IPS-11a (cell line): ENCODE measurements around the gene FHOD3.

Experiments used
- H3K4me3 ChIP-seq: one replicate; pipeline ENCODE4 v1.5.1; 2013; ENCODE audit warnings: low read depth, low read length, control low read depth

Gene FHOD3

DNA sequence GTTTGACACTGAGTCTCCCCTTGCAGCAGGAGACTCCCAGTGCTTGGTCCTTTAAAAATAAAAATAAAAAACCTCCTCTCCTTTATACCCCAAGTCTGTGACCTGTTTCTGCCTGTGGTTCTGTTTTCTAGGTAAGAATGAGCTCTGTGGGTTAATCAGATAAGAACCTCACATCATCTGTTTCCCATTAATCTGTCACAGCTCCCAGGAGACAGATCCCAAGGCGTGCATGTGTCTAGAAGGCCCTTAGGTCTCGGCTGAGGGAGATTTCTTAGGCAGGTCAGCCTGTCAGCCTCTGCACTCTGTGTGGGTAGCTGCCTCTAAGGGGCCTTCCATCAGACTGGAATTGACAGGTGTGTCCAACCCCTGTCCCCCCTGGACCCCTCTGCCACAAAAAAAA, 80.7 kb downstream of the FHOD3 start:
- no peak overlapping the region for H3K4me3 ChIP-seq

DNA sequence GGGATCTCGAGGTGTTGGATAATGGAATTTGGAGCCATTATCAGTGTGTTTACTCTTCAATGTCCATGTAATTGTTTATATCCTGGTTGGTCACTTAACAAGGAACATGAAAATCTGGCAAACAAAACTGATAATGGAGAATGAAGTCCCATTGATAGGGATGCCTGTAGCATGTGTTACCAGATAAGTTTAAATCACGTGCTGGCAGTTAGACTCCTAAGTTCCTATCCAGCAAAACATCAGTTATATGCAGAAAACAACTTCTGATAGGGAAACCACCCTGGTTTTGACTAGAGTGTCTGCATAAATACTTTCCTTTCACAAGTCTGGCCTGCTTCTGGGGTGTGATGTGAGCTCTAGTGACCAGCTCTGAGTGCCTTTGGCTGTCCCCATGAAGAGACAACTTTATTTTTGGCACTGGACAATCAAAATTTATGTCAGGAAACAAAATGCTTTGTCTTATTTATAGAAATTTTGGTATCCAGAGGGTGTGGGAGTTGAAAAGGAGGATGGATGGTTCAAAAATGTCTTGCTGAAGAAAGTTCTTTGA, 82.0 kb downstream of the FHOD3 start:
- no peak overlapping the region for H3K4me3 ChIP-seq

DNA sequence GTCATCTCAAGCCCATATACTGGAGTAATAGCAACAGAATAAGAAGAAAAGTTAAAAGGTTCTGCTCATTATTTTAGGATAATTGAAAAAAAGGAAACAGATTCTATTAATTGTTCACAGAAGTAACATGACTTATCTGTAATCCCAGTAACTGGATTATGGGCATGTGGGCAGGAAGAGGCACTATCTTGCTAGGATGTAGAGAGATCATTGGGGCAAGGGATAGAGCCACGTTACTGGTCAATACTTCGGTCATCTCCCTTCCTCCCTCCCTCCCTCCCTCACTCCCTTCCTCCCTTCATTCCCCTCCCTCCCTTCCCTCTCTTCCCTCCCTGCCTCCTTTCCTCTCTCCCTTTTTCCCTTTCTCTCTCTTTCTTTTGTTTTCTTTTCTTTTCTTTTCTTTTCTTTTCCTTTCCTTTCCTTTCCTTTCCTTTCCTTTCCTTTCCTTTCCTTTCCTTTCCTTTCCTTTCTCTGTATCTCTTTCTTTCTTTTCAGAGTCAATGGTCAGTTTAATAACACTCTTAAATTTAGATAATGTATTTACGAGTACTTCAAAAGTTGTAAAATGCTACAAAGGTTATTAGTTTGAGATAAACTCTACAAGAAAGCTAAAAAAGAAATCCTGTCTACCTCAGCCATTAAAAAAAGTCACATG, 82.8 kb downstream of the FHOD3 start:
- H3K4me3 ChIP-seq: no peak overlapping the region

DNA sequence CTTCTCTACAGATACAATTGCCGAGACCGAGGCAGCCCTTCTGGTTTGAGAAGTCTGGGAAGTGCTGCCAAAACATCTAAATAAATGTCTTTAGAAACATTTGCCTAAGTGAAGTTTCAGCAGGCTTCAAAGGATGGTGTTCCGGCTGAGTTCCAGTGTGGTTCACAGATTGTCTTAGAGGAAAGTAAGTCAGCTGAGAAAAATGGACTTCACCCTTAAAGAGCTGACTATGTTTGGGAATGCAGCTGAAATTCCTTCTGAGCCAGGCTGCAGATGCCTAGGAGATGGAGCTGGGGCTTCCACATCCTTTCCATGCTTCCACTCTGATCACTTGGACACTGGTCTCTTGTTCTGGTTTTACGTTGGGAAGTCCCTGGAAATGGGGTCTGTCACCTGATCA, 83.6 kb downstream of the FHOD3 start:
- H3K4me3 ChIP-seq: no peak overlapping the region

DNA sequence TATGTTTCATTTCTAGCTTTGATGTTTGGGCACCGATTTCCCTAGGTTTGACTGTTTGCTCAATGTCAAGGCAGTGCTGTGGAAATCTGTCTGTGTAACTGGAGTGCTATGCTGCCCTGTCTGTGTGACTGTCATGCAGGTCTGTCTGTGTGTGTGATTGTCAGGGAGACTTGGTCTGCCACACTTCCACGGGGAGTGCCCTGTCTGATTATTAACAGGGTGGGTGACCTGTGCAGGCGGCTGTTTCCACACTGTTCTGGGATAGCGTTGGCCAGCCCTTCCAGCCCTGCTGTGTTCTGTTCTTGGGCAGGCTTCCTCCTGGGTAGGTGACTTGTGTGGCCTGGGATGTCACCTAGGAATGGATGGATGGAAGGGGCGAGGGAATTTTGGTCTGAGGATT, 85.3 kb downstream of the FHOD3 start:
- no peak overlapping the region for H3K4me3 ChIP-seq

DNA sequence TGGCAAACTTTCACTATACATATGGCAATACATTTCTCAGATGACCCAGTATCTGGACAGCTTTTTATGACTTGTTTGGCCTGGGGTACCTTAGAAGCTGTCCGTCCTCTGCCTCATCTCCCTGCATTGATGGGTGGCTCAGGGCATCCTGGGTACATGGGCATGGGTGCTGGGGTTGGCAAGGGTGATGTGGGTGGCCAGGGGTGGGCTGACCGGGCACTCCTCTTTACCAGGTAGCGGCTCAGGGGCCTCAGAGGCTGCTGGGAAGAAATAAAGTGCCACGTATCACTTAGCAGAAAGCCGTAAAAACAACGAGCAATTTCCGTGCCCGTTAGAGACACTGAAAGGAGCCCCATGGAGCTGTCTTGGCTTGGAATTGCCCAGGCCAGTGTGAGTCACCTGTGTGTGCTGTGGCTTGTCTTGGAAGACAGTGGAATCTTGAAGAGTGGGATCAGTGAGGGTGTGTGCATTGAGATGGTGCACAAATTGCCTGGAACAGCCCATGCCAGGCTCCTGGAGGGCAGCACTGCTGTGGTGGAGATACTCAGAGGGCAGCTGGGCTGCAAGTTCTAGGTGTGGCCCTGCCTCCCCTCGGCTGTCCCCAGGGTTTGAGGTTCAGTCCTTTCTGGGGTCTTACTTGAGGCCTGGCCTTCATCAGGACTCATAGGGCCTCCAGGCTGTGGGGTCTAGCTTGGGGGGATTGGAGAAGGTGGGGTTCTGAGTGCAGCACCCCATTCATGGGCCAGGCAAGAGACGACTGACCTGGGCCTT, 88.8 kb downstream of the FHOD3 start:
- H3K4me3 ChIP-seq: no peak overlapping the region

DNA sequence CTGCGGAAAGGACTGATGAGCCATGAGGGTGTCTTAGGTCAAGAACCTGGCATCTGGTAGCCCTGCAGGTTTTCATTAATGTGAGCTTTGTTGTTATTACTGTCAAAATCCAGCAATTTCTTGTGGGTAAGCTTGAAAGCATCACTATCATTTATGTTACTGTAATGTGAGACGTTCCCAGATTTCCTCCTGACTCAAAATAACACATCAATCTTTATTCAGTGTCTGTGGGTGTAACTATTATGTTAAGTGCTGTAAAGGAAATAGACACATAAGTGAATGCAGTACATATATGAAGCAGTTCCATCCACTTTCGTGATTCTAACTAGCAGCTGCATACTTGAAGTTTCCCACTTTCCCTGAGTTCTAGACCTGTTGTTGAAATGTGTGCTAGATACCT, 89.8 kb downstream of the FHOD3 start:
- H3K4me3 ChIP-seq: no peak overlapping the region

DNA sequence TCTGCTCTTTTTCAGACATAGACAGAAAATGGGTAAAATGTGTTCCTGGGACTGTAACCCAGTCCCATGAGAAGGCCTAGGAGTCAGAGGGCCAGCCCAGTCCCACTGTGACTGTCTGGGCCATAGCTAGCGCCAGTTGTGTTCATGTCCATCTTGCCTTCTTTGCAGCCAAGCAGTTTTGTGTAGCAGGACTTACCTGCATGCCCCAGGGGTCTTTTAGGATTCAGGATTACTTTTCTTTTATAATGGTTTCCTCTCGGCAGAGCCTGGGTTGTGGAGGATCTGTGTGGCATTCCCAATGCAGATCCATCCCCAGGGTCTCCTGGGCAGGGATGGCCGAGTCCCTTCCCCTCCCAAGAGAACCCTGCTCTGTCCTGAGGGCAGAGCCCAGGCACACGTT, 90.8 kb downstream of the FHOD3 start:
- no peak overlapping the region for H3K4me3 ChIP-seq

DNA sequence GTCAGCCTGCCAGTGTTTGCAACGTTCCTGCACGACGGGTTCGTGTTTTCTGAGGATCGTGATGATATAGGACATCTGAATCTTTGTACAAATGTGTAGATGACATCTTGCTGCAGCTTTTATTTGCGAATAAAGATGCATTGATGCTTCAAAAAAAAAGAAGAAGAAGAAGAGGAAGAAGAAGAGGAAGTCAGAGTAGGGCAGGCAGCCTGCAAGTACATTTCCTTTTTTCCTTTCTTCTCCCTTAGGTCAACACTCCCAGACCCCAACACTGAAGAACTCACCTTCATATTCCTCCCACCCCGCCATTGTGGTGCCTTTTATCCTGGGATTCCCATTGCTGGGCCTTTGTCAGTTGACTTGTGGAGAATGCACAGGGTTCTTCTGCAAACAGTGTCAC, 91.5 kb downstream of the FHOD3 start:
- H3K4me3 ChIP-seq: no peak overlapping the region

DNA sequence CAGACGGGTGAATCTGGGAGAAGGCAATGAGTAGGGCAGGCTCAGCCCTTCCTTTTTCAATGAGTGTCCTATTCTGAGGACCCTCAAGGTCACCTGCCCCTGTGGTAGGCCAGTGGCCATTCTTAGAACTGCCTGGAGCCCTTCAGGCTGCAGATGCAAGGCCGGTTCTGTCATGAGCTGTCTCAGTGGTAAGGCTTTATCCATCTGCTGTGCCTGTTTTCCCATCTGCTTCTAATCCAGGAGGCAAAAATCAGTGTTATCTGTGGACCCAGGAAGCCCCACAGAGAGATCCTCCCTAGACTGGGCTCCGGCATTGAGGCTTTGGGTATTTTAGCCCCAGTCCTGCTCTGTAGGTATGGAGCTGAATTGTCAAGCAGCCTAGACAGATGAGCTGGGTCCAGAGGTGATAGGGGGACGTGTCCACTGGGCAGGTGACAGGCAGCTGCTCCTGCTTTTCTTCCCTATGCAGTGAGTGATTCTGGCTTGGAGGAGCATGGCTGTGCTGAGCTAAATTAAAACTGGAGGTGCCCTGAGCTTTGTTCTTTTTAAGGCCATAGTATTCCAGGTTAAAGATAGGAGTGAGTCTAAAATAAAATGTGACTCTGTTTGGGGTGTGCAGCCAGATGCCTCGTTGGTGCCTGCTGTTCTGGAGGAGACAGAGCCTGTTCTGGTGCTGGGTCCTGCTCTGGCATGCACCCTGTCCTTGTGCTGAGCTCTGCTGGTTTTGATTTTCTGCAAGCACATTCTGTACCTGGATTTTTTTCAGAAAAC, 92.5 kb downstream of the FHOD3 start:
- no peak overlapping the region for H3K4me3 ChIP-seq

DNA sequence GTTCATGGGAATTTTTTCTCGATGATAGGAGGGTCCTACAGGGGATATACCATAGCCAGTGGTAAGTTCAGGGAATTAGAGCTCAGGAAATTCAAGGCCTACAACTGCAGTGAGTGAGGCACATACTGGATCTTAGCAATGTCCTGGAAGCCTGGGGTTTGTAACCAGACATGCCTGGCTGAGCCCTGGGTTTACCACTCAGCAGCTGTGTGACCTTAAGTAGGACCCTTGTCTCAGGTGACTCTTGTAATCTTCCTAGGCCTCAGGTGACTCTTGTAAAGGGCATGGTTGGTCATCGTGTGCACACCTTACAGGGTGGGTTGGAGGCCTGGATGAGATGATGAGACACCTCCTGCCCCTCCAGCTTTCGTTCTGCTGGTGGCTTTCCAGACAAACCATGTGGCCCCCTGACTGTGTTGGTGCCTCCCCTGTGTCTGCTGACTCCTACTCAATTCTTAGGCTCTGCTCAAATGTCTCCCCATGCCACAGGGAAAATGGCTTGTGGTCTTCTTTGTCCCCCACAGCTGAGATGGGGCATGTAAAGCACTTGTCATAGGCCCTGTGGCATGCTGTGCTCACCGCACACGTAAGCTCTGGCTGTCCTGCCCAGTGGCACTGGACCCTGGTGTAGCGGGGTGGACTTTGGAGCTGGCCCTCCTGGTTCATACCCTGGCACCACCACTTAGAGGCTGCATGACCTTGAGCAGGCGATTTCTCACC, 94.1 kb downstream of the FHOD3 start:
- H3K4me3 ChIP-seq: no peak overlapping the region

DNA sequence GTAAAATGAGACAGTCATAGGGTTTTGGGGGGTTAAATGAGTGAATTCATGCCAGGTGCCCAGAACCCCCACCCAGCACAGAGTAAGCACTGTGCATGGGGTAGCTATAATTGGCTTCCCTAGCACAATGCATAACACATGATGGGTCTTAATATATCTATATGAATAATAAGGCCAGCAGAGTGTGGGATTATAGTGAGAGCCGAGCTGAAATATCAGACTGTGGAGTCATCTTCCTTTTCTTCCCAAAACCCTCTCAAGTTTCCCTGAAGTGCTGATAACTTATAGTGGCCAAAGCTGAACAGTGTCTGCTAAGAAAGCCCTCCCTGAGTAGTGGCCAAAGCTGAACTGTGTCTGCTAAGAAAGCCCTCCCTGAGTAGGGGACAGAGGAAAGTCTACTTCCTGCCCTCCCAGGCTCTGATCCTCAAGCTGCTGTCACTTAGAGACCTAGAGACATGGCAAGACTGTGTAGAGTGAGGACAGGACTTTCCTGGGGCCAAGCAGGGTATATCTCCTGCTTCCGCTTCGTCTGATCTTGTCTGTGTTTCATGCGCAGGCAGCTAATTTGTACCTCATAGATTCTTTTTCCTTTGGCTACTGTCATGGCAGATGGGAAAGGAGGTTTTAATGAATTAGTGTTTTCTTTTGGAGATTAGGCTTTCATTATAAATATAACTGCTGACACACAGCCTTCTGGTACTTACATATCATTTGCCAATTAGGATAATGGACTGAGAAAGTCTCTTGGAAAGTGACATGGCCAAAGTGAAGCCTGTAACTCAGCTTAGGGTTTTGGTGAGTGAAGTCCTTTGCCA, 94.9 kb downstream of the FHOD3 start:
- no peak overlapping the region for H3K4me3 ChIP-seq

DNA sequence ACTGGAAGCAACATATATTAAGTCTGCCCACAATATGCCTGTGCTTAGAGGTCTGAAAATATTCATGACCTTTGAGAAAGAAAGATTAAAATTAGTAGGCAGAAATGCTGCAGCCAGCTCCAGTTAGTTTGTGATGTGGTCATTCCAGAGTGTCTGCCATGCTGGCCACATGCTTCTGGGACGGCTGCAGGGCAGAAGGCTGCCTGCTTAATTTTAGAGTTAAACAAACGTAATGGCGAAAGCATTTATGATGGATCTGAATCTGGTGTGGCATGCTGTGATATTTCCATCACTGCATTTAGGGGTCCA, 95.4 kb downstream of the FHOD3 start:
- H3K4me3 ChIP-seq: no peak overlapping the region

DNA sequence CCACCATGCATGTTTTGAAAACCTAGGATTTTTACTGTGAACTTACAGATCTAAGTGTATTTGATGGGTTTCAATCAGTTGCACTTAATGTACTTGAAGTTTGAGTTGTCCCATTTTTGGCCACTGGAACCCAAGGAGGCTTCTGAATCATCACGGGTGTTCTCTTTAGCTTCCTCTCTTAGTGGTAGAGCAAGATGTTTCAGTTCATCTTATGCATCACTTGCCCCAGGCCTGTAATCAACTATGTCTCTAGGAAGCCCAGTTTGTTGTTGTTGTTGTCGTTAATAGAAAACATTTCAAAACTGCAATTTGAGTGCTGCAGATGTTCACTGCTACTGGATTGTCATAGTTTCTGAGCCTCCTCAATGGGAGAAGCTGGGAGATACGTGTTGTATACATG, 97.0 kb downstream of the FHOD3 start:
- no peak overlapping the region for H3K4me3 ChIP-seq

DNA sequence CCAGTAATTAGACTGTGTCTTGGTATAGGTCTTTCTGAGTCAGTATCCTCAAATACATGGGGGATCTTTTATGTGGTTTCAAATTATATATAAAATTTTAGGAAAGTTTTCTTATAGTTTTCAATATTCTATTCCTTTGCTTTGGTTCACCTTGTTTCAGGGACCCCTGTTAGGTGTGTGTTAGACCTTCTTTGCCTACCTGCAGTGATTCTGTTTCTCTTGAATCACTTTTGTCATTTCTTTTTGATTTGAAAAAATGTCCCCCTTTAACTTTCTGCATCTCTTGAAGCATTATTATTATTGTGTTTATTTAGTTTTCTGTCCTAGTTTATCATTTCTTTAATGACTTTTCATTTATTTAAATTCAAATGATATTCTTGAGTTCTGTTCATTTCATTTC, 98.7 kb downstream of the FHOD3 start:
- H3K4me3 ChIP-seq: no peak overlapping the region

DNA sequence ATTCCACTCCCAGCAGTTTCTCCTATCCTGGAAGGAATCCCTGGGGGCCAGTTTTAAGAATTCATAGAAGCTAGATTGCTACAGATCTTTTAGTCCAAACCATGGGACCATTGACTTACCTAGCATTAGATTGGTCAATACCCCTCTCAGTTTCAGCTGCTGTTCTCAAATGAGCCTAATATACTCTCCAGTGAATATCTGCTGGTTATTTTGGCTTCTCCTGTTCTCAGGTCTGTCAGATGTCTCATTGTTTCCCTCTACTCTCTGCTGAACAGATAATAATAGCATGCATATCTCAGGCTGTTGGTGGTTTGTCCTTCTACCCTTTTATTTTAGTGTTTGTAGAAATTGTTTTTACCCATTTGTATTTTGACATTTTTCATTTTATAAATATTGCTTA, 99.5 kb downstream of the FHOD3 start:
- H3K4me3 ChIP-seq: no peak overlapping the region

DNA sequence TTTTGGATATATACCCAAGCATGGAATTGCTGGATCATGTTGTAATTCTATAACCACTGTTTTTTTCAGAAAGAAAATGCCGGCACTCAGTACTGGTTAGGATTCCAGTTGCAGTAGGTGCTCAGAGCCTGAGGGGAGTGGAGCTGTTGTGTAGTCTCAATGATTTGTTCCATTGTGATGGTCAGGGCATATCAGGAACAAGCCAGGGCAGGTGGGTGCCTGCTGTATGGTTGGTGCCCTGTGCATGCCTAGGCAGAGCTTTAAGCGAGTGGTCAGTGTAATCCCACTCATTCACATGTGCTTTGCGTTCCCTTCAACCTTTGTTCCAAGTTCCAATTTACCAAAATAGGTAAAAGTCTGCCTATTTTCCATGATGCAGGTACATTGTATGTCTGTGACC, 100.9 kb downstream of the FHOD3 start:
- H3K4me3 ChIP-seq: no peak overlapping the region

DNA sequence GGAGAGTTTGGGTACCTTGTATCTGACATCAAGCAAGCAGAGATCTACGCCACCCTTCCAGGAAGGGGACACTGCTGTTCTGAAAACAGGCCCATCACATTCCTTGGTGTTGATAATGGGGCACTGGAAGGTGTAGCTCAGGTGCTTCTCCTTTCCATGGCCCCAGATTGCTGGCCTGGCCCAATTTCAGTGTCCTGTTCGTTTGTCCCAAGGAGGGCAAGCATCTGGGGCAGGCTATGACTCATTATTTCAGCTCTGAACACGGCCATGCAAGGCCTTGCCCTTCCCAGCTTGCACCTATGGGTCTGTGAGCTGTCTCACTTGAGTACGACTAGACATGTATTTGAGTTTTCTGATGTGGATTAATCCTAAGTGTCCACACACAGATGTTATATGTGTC, 101.5 kb downstream of the FHOD3 start:
- H3K4me3 ChIP-seq: no peak overlapping the region

DNA sequence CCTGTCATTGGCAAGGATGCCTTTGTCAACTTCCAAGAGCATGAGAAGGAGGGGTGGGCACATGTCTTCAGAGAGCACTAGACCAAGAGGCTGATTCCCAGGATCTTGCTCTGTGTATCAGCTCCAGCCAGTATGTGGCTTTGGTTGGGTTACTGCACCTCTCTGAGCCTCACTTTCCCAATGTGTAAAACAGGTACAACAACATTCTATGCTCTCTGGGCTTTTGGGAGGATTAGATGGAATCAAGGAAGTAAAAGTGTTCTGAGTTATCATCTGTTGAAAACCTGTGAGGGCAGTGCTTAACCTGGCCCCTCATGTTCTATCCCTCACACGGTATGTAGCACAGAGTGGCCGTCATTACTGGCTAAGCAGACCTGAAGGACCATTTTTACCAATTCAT, 103.9 kb downstream of the FHOD3 start:
- H3K4me3 ChIP-seq: no peak overlapping the region

DNA sequence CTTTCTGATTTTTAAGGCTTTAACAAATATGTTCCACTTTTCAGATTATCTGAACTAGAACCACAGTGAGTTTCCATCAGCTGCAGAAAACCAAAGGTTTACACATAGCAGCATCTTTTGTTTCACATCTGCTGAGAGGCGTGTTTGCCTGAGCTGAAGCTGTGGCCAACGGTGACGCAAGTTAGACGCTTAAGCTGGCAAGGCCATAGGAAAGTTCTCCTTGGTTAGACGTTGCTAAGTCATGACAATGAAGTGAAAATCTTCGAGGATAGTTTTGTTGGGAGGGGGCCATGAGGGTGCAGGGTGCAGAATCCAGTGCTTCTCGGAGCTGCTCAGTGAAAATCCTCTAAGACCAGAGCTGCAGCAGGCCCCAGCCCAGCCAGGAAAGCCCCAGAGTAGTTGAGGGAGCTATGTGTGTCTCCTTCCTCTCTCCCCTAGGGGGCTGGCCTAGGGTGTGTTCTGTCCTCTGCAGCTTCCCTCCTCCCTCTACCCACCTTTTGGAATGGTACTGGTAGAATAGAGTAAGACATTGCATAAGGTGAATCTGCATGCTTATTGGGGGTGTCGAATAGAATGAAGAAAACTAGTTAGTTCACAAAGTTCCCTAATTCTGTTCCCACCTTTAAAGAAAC, 105.4 kb downstream of the FHOD3 start:
- no peak overlapping the region for H3K4me3 ChIP-seq
